Activated naive CD4-positive, alpha-beta T cell treated with anti-CD3 and anti-CD28 coated beads, Interleukin-2, amount 50 U/mL, for 72 hours (primary cell): ENCODE data around the gene NDEL1. TPM values are rescaled to one million over a fixed set of nuclear protein-coding genes. Genes with fewer than 3 reads are reported as not detected.

Source experiments
- ATAC-seq, 2 donors: fragments of 150-1000 bp; cut with Tn5 transposase; 2 replicates each; pipeline ENCODE4 v1.10.0; 2021; ENCODE audit warnings: mild to moderate bottlenecking in 2 of 2, moderate library complexity in 2 of 2
- DNase-seq, 2 donors: peaks; one replicate each; pipeline ENCODE4 v3.0.0; 2021 to 2022; ENCODE audit warnings: low spot score in 2 of 2
- H3K27ac Mint-ChIP-seq, 2 donors: one replicate each; pipeline ENCODE4 v1.8.0; 2022; ENCODE audit warnings: mild to moderate bottlenecking in 2 of 2, mixed read lengths in 2 of 2
- H3K36me3 Mint-ChIP-seq, 2 donors: one replicate each; pipeline ENCODE4 v1.8.0; 2022; ENCODE audit warnings: mixed read lengths in 2 of 2
- H3K9me3 Mint-ChIP-seq, 2 donors: one replicate each; pipeline ENCODE4 v1.8.0; 2022; ENCODE audit warnings: mixed read lengths in 2 of 2
- total RNA-seq, 2 donors: library from RNA; stranded (reverse); gene quantifications; one replicate each; pipeline ENCODE4 v1.2.3, GENCODE V29; 2022

The NDEL1 gene
- total RNA-seq, 2 donors from 2014 or later = 68.1 to 72.4 TPM

- Mint-ChIP-seq H3K36me3 (peaks cover 0 to 2% of the 10 kb centered on the region in 2 donors), H3K27ac (no peak overlapping the region), H3K9me3 (no peaks in the 10 kb centered on the region)
- DNase-seq = no peak
- ATAC-seq = no peak
Measured at GRCh38 chr17:8499171-8499570, 63.5 kb downstream of the NDEL1 start.

DNA sequence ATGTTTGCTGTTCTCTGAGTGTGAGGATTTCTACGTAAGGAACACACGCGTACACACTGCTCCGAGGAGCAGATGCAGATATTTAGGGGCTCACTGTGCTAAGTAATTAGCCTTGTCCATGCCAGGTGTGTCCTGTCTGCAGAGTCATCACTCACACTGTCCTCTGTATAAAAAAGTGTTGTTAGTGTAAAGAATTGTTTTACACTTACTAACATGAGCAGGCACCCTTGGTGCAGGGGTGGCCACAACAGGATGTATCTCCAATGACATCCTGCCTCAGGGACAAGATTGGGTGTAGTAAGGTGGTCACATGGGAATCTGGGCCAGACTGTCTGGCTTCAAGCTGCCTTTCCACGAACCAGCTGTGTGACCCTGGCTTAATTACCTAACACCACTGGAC, 63.9 kb downstream of the NDEL1 start:
- Mint-ChIP-seq H3K36me3 (no peaks in the 10 kb centered on the region), H3K9me3 (no peaks in the 10 kb centered on the region), H3K27ac (no peak overlapping the region)
- no peak for DNase-seq
- ATAC-seq = no peak

GRCh38 chr17:8500609-8501008, 64.9 kb downstream of the NDEL1 start:
- DNase-seq = no peak
- ATAC-seq = no peak
- H3K27ac Mint-ChIP-seq = no peak overlapping the region
- H3K9me3 Mint-ChIP-seq = no peaks in the 10 kb centered on the region
- no peaks in the 10 kb centered on the region for H3K36me3 Mint-ChIP-seq

GRCh38 chr17:8502126-8502525, 66.4 kb downstream of the NDEL1 start:
- ATAC-seq (no peak), DNase-seq (no peak)
- H3K9me3 Mint-ChIP-seq = no peaks in the 10 kb centered on the region
- no peaks in the 10 kb centered on the region for H3K36me3 Mint-ChIP-seq
- peak overlapping the region in 1 of 2 donors; percentile 62 for H3K27ac Mint-ChIP-seq

DNA sequence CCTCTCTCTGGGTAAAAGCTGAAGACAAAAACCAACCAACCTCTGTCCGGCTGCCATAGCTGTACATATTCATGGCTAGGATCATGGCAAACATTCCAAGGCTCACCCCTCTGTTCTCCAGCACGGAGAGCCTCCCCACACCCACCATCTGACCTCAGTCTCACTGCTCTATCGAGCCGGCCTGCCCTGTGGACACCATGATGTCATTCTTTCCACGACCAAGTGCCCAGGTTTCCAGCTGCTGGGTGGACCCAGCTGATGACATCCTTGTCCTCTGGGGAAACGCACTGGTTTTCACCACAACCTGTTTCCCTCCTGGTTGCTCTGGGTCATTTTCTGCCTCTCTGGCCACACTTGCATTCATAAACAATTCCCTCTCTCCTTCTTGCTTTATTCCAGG, 67.7 kb downstream of the NDEL1 start:
- DNase-seq (no peak), ATAC-seq (no peak)
- Mint-ChIP-seq H3K36me3 (no peaks in the 10 kb centered on the region), H3K9me3 (no peaks in the 10 kb centered on the region), H3K27ac (no peak overlapping the region)

- Mint-ChIP-seq H3K9me3 (no peaks in the 10 kb centered on the region), H3K36me3 (no peaks in the 10 kb centered on the region), H3K27ac (no peak overlapping the region)
- DNase-seq = no peak
- ATAC-seq = no peak
Measured at GRCh38 chr17:8503807-8504206, 68.1 kb downstream of the NDEL1 start.

DNA sequence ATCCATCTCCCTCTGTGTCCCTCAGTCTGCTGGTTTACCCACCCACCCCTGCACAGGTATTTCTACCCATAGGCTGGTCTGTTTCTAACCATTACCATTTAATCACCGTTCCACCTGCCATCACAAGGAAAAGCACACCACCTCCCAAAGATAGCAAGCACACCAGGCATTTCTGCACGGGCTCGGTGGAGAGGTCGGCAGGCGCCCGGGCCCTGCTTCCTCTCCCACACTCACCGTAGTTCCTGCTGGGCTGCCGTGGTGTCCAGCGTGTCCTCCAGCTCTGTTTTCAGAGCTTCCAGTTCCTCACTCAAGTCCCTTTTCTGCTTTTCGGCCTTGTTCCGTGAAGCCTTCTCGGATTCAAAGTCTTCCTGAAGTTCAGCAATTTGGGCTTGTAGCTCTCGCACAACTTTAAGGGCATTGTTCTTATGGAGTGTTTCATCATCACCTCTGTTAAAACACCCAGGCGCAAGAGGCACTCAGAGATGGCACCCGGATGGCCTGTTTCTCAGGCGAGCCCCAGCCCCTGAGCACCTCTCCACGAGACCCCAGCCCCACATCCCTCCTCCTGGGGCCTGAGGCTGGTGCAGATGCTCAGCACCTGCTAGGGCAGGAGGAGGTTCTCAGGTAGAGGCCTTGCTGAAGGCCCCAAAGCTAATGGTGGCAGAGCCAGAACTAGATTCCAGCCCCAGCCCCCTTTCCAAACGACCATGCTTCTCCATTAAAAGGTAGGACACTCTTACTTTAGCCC, 69.0 kb downstream of the NDEL1 start:
- H3K9me3 Mint-ChIP-seq = no peaks in the 10 kb centered on the region
- H3K27ac Mint-ChIP-seq = peak overlapping the region in 1 of 2 donors; percentile 17
- DNase-seq (no peak), ATAC-seq (no peak)
- no peaks in the 10 kb centered on the region for H3K36me3 Mint-ChIP-seq

GRCh38 chr17:8506145-8506544, 70.5 kb downstream of the NDEL1 start:
- DNase-seq (no peak), ATAC-seq (no peak)
- Mint-ChIP-seq H3K36me3 (no peaks in the 10 kb centered on the region), H3K9me3 (no peaks in the 10 kb centered on the region), H3K27ac (no peak overlapping the region)

GRCh38 chr17:8514801-8515200, 79.1 kb downstream of the NDEL1 start:
- no peaks in the 10 kb centered on the region for H3K9me3 Mint-ChIP-seq
- peaks cover 0 to 4% of the 10 kb centered on the region in 2 donors for H3K36me3 Mint-ChIP-seq
- no peak overlapping the region for H3K27ac Mint-ChIP-seq
- ATAC-seq = no peak
- no peak for DNase-seq

Other genes starting within 250 kb of the NDEL1 start
- 1 to 10 TPM; 5.4 to 7.2 TPM for gene BORCS6, start 245.7 kb upstream of the NDEL1 start, total RNA-seq
- gene AURKB, start 225.3 kb upstream of the NDEL1 start, total RNA-seq = 100 to 1,000 TPM; 169 to 319 TPM
- gene CTC1, start 187.8 kb upstream of the NDEL1 start, total RNA-seq = 100 to 1,000 TPM in 1 of 2 donors, 10 to 100 TPM in 1; 57.6 to 107 TPM
- 100 to 1,000 TPM in 1 of 2 donors, 10 to 100 TPM in 1; 47.0 to 147 TPM for gene PFAS, start 186.6 kb upstream of the NDEL1 start, total RNA-seq
- 10 to 100 TPM; 39.7 to 80.9 TPM for gene RANGRF, start 147.2 kb upstream of the NDEL1 start, total RNA-seq
- gene SLC25A35, start 140.5 kb upstream of the NDEL1 start, total RNA-seq = 10 to 100 TPM in 1 of 2 donors, 1 to 10 TPM in 1; 3.3 to 19.2 TPM
- gene ARHGEF15, start 125.6 kb upstream of the NDEL1 start, total RNA-seq = not detected
- not detected for gene ODF4, start 96.0 kb upstream of the NDEL1 start, total RNA-seq
- gene RPL26, start 52.7 kb upstream of the NDEL1 start, total RNA-seq = 1,000 to 10,000 TPM; 2,907 to 3,757 TPM
- under 1 TPM; 0.18 to 0.21 TPM for gene RNF222, start 38.1 kb upstream of the NDEL1 start, total RNA-seq
- gene MYH10, start 194.8 kb downstream of the NDEL1 start, total RNA-seq = 10 to 100 TPM; 23.7 to 33.5 TPM